MG63 (cell line): ENCODE measurements around the gene DNMT1. TPM values are rescaled to one million over a fixed set of nuclear protein-coding genes. Genes with fewer than 3 reads are reported as not detected.
A peak's percentile ranks its signal among the peaks of the same experiment; 100 is the strongest.
"Not testable (repeated sequence)": the region's sequence is repeated elsewhere in the genome, so short reads cannot be mapped to it uniquely, and the experiment has no call there.

Source experiments
- DNase-seq: peaks from one replicate; pipeline ENCODE4 v3.0.0-alpha.2; 2020
- H3K27me3 ChIP-seq: fragments of 250-450 bp; sonication (Bioruptor Pico); 2 replicates; pipeline ENCODE4 v1.5.1; 2020; ENCODE audit warnings: mild to moderate bottlenecking, moderate library complexity
- H3K36me3 ChIP-seq: fragments of 250-450 bp; sonication (Bioruptor Pico); 2 replicates; pipeline ENCODE4 v1.5.1; 2020; ENCODE audit warnings: mild to moderate bottlenecking, moderate library complexity
- H3K4me3 ChIP-seq: fragments of 250-450 bp; sonication (Bioruptor Pico); 2 replicates; pipeline ENCODE4 v1.5.1; 2020; ENCODE audit warnings: mild to moderate bottlenecking, moderate library complexity
- H3K9me3 ChIP-seq: fragments of 250-450 bp; sonication (Bioruptor Pico); 2 replicates; pipeline ENCODE4 v1.5.1; 2020; ENCODE audit warnings: mild to moderate bottlenecking, moderate library complexity
- total RNA-seq: library from RNA; depleted of rRNA; stranded (reverse); fragments of >200 nt; shearing (Covaris generic); gene quantifications from 2 replicates; pipeline ENCODE4 v1.2.3, GENCODE V29; 2014; ENCODE audit warnings: low replicate concordance

DNMT1 gene
- total RNA-seq, 1 experiment from 2014 or later = 138 TPM

- H3K4me3 ChIP-seq = peak overlapping the region; percentile 5; the same call in 1 of the 2 replicates
- H3K9me3 ChIP-seq, H3K27me3 ChIP-seq, H3K36me3 ChIP-seq: not testable (repeated sequence)
- DNase-seq = peak; percentile 39
These were observed 4.3 kb upstream of the DNMT1 start for GRCh38 chr19:10198889-10199644.

- no peaks in the 10 kb centered on the region for H3K27me3 ChIP-seq
- H3K9me3 ChIP-seq = no peaks in the 10 kb centered on the region
- peak overlapping the region; percentile 78 for H3K4me3 ChIP-seq
- H3K36me3 ChIP-seq = peaks cover 33% of the 10 kb centered on the region
- no peak for DNase-seq
These were observed 406 bp upstream of the DNMT1 start for GRCh38 chr19:10195199-10195519.

GRCh38 chr19:10193790-10194499 lies 808 bp downstream of the DNMT1 start:
- Histone ChIP-seq H3K36me3 (peaks cover 45% of the 10 kb centered on the region), H3K9me3 (no peaks in the 10 kb centered on the region), H3K4me3 (peak overlapping the region; percentile 78), H3K27me3 (no peaks in the 10 kb centered on the region)
- peak; percentile 81 for DNase-seq

GRCh38 chr19:10192922-10193321 lies 1.8 kb downstream of the DNMT1 start:
- H3K36me3 ChIP-seq = peaks cover 56% of the 10 kb centered on the region
- no peaks in the 10 kb centered on the region for H3K27me3 ChIP-seq

GRCh38 chr19:10191347-10191746 lies 3.4 kb downstream of the DNMT1 start:
- H3K36me3 ChIP-seq = peaks cover 71% of the 10 kb centered on the region
- no peaks in the 10 kb centered on the region; the same call in 1 of the 2 replicates for H3K27me3 ChIP-seq
- no peaks in the 10 kb centered on the region for H3K9me3 ChIP-seq
- no peak overlapping the region for H3K4me3 ChIP-seq
- DNase-seq = peak; percentile 94

More at GRCh38 chr19:10192922-10193321, 1.8 kb downstream of the DNMT1 start:
- no peaks in the 10 kb centered on the region for H3K9me3 ChIP-seq
- H3K4me3 ChIP-seq = peak overlapping the region; percentile 78
- no peak for DNase-seq

- Histone ChIP-seq H3K4me3 (no peak overlapping the region), H3K27me3 (no peaks in the 10 kb centered on the region; the same call in 1 of the 2 replicates), H3K36me3 (peaks cover 84% of the 10 kb centered on the region), H3K9me3 (no peaks in the 10 kb centered on the region)
- no peak for DNase-seq
These were observed 4.7 kb downstream of the DNMT1 start for GRCh38 chr19:10190026-10190425.

- Histone ChIP-seq H3K36me3 (peaks cover 89% of the 10 kb centered on the region), H3K4me3 (no peak overlapping the region), H3K9me3 (no peaks in the 10 kb centered on the region), H3K27me3 (no peaks in the 10 kb centered on the region; the same call in 1 of the 2 replicates)
- DNase-seq = no peak
These were observed 5.1 kb downstream of the DNMT1 start for GRCh38 chr19:10189616-10190015.

GRCh38 chr19:10187315-10187714 lies 7.4 kb downstream of the DNMT1 start:
- no peaks in the 10 kb centered on the region; the same call in 1 of the 2 replicates for H3K27me3 ChIP-seq
- DNase-seq = no peak
- H3K36me3 ChIP-seq = peaks cover 93% of the 10 kb centered on the region
- H3K4me3 ChIP-seq = no peak overlapping the region
- no peaks in the 10 kb centered on the region for H3K9me3 ChIP-seq

GRCh38 chr19:10184636-10185035 lies 10.1 kb downstream of the DNMT1 start:
- Histone ChIP-seq H3K4me3 (no peak overlapping the region), H3K9me3 (no peaks in the 10 kb centered on the region), H3K36me3 (peaks cover 98% of the 10 kb centered on the region), H3K27me3 (no peaks in the 10 kb centered on the region; the same call in 1 of the 2 replicates)
- no peak for DNase-seq

- no peak for DNase-seq
- Histone ChIP-seq H3K36me3 (peaks cover 98% of the 10 kb centered on the region), H3K4me3 (no peak overlapping the region), H3K27me3 (no peaks in the 10 kb centered on the region; the same call in 1 of the 2 replicates), H3K9me3 (no peaks in the 10 kb centered on the region)
These were observed 10.8 kb downstream of the DNMT1 start for GRCh38 chr19:10183926-10184325.

- Histone ChIP-seq H3K4me3 (no peak overlapping the region), H3K9me3 (no peaks in the 10 kb centered on the region), H3K36me3 (peaks cover 98% of the 10 kb centered on the region), H3K27me3 (no peaks in the 10 kb centered on the region; the same call in 1 of the 2 replicates)
- DNase-seq = no peak
These were observed 11.9 kb downstream of the DNMT1 start for GRCh38 chr19:10182847-10183246.

- H3K9me3 ChIP-seq = no peaks in the 10 kb centered on the region
- no peak overlapping the region for H3K4me3 ChIP-seq
- H3K27me3 ChIP-seq = no peaks in the 10 kb centered on the region; the same call in 1 of the 2 replicates
- no peak for DNase-seq
- peaks cover 98% of the 10 kb centered on the region for H3K36me3 ChIP-seq
These were observed 12.7 kb downstream of the DNMT1 start for GRCh38 chr19:10182076-10182475.

- peaks cover 98% of the 10 kb centered on the region for H3K36me3 ChIP-seq
- no peak overlapping the region for H3K4me3 ChIP-seq
- no peak for DNase-seq
- no peaks in the 10 kb centered on the region for H3K27me3 ChIP-seq
- H3K9me3 ChIP-seq = no peaks in the 10 kb centered on the region
These were observed 14.3 kb downstream of the DNMT1 start for GRCh38 chr19:10180459-10180858.

GRCh38 chr19:10180024-10180423 lies 14.7 kb downstream of the DNMT1 start:
- DNase-seq, H3K27me3 ChIP-seq, H3K4me3 ChIP-seq, H3K9me3 ChIP-seq: not testable (repeated sequence)
- peaks cover 98% of the 10 kb centered on the region for H3K36me3 ChIP-seq

GRCh38 chr19:10173527-10173926 lies 21.2 kb downstream of the DNMT1 start:
- Histone ChIP-seq H3K9me3 (no peaks in the 10 kb centered on the region), H3K27me3 (no peaks in the 10 kb centered on the region), H3K36me3 (peaks cover 99% of the 10 kb centered on the region), H3K4me3 (no peak overlapping the region)
- DNase-seq = peak; percentile 83

GRCh38 chr19:10168386-10168948 lies 26.3 kb downstream of the DNMT1 start:
- H3K27me3 ChIP-seq = no peaks in the 10 kb centered on the region
- no peaks in the 10 kb centered on the region for H3K9me3 ChIP-seq
- H3K36me3 ChIP-seq = peaks cover 97% of the 10 kb centered on the region
- H3K4me3 ChIP-seq = no peak overlapping the region
- DNase-seq = no peak

- no peaks in the 10 kb centered on the region for H3K9me3 ChIP-seq
- no peaks in the 10 kb centered on the region for H3K27me3 ChIP-seq
- no peak overlapping the region for H3K4me3 ChIP-seq
- H3K36me3 ChIP-seq = peaks cover 97% of the 10 kb centered on the region
- no peak for DNase-seq
These were observed 27.3 kb downstream of the DNMT1 start for GRCh38 chr19:10167459-10167858.
